ENCODE results near the gene RHEX.

RHEX gene

DNA sequence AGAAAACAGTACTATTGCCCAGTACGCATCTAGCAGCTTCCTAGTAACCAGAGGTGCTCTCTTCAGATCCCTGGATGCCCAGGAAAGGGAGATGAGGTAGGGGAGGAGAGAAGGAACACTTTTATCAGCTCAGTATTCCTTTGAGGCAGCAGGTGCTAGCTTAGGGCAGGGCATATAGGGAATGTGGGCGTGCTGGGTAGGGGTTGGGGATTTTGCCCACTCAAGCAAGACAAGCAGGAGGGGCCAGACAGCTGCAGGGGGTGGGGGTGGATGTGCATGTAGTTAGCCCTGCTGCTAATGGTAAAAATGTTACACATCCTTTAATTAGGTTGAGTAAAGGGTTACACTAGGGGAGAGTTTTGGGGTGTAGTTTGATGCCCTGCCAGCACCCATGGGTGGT, 82.3 kb downstream of the RHEX start:
- TF ChIP-seq, protein P1, sequence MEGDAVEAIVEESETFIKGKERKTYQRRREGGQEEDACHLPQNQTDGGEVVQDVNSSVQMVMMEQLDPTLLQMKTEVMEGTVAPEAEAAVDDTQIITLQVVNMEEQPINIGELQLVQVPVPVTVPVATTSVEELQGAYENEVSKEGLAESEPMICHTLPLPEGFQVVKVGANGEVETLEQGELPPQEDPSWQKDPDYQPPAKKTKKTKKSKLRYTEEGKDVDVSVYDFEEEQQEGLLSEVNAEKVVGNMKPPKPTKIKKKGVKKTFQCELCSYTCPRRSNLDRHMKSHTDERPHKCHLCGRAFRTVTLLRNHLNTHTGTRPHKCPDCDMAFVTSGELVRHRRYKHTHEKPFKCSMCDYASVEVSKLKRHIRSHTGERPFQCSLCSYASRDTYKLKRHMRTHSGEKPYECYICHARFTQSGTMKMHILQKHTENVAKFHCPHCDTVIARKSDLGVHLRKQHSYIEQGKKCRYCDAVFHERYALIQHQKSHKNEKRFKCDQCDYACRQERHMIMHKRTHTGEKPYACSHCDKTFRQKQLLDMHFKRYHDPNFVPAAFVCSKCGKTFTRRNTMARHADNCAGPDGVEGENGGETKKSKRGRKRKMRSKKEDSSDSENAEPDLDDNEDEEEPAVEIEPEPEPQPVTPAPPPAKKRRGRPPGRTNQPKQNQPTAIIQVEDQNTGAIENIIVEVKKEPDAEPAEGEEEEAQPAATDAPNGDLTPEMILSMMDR (conservative IDR thresholded peaks at IDR 0.05; ENCODE audit: low read length), result no peak
- H3K4me3 ChIP-seq (ENCODE audit: low read length), result no peak overlapping the region
- DNase-seq (ENCODE audit: low read depth), result no peak

DNA sequence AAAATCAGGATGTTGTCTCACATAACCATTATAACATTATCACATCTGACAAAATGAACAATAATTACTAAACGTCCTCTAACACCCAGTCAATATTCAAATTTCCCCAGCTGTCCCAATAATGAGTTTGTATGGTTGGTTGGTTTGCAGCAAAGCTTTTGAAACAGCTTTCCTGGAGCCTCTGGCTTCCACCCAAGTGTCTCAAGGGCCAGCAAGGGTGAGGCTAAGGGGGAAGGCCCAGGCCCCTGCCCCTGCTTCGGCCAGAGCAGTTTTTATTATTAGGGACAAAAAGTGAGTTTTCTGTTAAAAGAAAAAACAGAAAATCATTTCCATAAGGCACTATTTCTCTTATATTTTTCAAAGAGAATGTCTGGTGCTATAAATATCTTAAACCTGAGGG, 83.3 kb downstream of the RHEX start:
- TF ChIP-seq, protein P1 (conservative IDR thresholded peaks at IDR 0.05; ENCODE audit: low read length), result no peak
- no peak overlapping the region for H3K4me3 ChIP-seq (ENCODE audit: low read length)
- no peak for DNase-seq (ENCODE audit: low read depth)

DNA sequence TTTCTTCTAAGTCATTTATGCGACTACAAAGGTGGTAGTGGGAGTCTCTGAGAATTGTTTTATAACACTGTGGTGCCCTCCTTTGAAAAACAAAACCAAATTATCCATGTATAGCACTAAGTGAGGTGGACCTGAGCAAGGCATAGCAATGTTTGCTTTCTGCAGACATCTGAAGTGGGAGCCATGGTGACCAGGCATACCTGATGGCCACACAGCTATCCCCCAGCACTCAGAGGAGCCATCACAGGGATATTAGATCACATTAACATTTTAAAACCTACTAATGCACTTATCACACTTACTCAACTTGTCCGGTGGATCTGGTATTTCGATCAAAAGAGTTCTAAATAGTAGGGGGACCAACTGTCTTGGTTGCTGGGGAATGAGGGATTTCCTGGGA, 89.0 kb downstream of the RHEX start:
- DNase-seq (ENCODE audit: low read depth), result no peak
- TF ChIP-seq, protein P1 (conservative IDR thresholded peaks at IDR 0.05; ENCODE audit: low read length), result no peak
- H3K4me3 ChIP-seq (ENCODE audit: low read length), result no peak overlapping the region

DNA sequence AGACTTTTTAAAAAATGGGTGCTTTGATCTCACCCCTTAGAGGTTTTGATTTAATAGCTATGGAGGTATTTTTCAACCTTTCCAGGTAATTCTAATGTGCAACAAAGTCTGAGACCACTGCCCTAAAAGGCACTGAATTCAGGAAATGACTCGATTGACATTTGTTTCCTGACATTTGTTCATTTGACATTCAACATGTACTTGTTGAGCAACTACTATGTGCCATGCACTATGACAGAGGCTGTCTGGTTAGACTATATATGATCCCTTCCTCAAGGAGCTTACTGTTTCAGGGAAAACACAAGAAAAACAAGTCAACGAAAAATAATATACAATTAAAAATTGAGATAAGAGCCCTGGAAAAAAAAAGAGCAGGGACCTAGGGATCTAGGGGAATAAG, 89.8 kb downstream of the RHEX start:
- no peak for DNase-seq (ENCODE audit: low read depth)
- no peak overlapping the region for H3K4me3 ChIP-seq (ENCODE audit: low read length)
- TF ChIP-seq, protein P1 (conservative IDR thresholded peaks at IDR 0.05; ENCODE audit: low read length), result no peak

DNA sequence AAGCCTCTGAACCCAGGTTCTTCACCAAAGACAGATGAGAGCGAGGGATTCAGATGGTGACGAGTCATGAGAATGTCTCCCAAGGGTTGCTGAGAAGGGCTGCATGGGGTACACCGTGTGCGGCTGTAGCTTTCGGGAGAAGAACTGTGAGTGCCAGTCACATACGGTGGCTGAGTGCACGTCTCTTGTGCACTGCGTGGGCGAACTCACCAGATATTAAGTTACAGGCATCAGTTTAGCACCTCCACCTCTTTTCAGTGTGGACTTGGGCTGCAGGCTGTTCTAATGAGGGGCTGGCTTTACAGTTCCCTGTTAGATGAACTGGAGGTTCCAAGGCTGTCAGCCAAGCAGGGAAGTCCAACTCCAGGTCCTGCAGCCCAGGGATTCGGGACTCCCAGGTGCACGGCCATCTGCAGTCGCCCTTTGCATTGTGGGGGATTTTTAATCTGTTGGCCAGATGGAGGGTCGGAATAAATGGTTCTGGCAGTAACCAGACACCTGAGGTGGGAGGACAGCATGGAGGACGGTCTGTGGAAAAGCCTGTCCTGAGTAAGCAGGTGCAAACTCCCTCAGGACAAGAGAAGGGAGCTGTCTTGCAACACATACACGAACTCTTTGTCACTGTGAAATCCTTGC, 90.7 kb downstream of the RHEX start:
- TF ChIP-seq, protein P1 (conservative IDR thresholded peaks at IDR 0.05; ENCODE audit: low read length), result no peak
- no peak for DNase-seq (ENCODE audit: low read depth)
- H3K4me3 ChIP-seq (ENCODE audit: low read length), result no peak overlapping the region

DNA sequence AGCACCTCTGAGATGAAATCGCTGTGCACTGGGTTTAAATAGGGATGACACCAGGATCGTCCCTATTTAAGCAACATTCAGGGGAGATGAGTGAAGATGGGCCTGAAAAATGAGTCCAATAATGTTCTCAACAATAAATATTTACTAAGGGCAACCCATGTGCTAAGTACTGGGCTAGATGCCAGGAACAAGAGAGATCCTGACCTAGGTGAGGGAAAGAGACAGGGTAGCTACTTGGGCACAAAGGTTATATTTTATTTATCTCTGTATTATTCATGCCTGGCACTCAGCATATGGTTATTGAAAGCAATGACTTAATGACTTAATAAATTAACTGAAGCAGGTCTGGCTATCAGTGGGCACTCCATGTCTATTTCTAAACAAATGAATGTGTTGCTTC, 91.6 kb downstream of the RHEX start:
- no peak for DNase-seq (ENCODE audit: low read depth)
- TF ChIP-seq, protein P1 (conservative IDR thresholded peaks at IDR 0.05; ENCODE audit: low read length), result no peak
- H3K4me3 ChIP-seq (ENCODE audit: low read length), result no peak overlapping the region

DNA sequence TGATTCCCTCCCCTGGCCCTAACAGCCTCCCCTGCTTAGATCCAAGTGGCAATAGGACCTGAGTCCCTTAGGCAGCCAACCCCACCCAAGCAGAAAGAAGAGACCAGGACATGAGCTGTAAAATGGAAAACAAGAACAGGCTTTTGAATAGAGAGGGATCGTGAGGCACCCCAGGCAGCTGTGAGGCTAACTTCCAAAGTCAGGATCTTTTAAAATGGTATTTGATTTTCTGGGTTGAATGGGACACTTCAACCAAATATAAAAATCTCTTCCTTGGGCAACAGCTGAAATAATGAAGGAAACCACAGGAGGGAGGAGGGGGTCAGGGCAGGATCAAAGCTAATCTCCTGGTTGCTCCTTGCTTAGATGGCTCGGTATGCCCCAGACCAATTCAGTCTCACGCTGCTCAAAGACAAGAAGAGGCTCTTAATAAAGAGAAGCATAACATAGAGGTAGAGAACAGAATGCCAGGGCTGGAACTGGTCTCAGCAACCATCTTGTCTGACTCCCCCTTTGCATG, 92.9 kb downstream of the RHEX start:
- no peak overlapping the region for H3K4me3 ChIP-seq (ENCODE audit: low read length)
- TF ChIP-seq, protein P1 (conservative IDR thresholded peaks at IDR 0.05; ENCODE audit: low read length), result no peak
- DNase-seq (ENCODE audit: low read depth), result no peak
